Measurements from ENCODE around the gene UBE2E3.

UBE2E3 gene

DNA sequence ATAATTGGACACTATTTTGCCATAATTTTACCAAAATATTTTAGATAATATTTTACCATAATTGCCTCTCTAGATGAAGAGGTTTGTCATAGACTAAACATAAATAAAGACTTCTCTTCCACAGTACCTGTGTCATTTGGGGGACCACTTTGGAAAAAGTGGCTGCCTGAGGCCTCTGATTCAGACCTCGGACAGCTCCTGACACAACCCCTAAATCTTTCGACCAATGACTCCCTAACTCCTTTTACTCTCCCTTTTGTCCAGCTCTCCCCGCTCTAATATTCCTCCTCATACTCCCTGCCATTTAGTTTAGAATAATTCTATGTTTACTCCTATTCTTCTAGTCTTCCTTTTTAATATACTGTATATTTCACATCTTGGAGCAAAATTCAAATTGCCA lies 36.0 kb upstream of the UBE2E3 start:
- H3K27ac ChIP-seq = no peak overlapping the region
- CTCF ChIA-PET = no interaction called here
- TF ChIP-seq, protein P1, sequence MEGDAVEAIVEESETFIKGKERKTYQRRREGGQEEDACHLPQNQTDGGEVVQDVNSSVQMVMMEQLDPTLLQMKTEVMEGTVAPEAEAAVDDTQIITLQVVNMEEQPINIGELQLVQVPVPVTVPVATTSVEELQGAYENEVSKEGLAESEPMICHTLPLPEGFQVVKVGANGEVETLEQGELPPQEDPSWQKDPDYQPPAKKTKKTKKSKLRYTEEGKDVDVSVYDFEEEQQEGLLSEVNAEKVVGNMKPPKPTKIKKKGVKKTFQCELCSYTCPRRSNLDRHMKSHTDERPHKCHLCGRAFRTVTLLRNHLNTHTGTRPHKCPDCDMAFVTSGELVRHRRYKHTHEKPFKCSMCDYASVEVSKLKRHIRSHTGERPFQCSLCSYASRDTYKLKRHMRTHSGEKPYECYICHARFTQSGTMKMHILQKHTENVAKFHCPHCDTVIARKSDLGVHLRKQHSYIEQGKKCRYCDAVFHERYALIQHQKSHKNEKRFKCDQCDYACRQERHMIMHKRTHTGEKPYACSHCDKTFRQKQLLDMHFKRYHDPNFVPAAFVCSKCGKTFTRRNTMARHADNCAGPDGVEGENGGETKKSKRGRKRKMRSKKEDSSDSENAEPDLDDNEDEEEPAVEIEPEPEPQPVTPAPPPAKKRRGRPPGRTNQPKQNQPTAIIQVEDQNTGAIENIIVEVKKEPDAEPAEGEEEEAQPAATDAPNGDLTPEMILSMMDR (conservative IDR thresholded peaks at IDR 0.05; ENCODE audit: low read depth) = no peak
- POLR2A ChIA-PET (ENCODE audit: low non-redundant PET) = no interaction called here
- no peak for DNase-seq (ENCODE audit: low spot score)

DNA sequence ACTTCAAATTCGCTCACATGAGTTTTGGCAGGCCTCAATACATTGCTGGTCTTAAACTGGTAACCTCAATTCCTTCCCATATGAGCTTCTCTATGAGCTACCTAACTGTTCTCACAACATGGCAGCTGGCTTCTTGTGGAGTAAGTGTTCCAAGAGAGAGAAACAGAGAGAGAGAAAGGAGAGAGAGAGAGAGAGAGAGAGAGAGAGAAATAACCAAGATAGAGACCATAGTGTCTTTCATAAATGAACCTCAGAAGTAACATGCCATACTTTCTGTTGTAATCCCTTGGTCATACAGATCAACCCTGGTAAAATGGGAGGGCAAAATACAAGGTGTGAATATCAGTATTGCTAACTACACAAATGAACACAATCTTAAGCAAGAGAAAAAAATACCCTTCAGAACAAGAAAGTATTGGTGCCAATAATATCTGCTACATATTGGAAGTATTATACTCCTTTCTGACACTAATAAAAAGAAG lies 33.2 kb upstream of the UBE2E3 start:
- no peak for DNase-seq (ENCODE audit: low spot score)
- no peak overlapping the region for H3K27ac ChIP-seq
- POLR2A ChIA-PET (ENCODE audit: low non-redundant PET) = no interaction called here
- TF ChIP-seq, protein P1 (conservative IDR thresholded peaks at IDR 0.05; ENCODE audit: low read depth) = no peak
- CTCF ChIA-PET = interaction anchor here (0.8 kb wide), 1 partner anchor 1131 kb away, joined by 4 read pairs; no protein-coding TSS in a partner anchor

DNA sequence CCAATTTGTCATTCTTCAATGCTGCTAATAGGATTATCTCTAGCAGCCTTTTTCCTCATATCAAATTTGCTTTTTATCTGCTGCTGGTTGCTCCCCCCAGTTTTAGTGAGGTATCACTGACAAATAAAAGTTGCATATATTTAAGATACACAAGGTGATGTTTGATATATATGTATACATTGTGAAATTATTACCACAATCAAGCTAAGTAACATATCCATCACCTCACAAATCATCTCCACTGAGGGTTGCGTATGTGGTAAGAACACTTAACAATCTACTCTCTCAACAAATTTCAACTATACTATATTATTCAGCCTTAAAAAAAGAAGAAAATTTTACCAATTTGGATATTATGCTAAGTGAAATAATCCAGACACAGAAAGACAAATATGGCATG lies 30.5 kb upstream of the UBE2E3 start:
- TF ChIP-seq, protein P1 (conservative IDR thresholded peaks at IDR 0.05; ENCODE audit: low read depth) = no peak
- DNase-seq (ENCODE audit: low spot score) = no peak
- ChIA-PET CTCF (no interaction called here), POLR2A (ENCODE audit: low non-redundant PET) (no interaction called here)
- H3K27ac ChIP-seq = no peak overlapping the region

DNA sequence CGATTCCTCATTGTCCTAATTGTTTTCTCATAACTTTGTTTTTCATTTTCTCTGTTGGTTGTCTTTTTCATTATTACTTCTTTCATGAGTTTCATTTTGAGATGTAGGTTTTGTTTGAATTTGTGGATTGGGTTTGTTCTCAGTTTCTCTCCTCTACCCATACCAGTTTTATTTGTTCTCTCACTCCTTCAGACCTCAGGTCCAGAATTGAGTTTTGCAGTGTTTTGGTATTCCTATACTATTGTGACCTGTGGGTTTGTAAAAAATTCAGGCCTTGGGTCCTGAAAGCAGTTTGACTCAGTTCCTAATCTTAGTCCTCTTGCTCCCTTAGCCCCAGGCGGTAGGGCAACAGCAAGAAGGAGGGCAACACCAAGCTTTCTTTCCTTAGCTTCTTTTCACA lies 28.3 kb upstream of the UBE2E3 start:
- DNase-seq (ENCODE audit: low spot score) = no peak
- H3K27ac ChIP-seq = no peak overlapping the region
- TF ChIP-seq, protein P1 (conservative IDR thresholded peaks at IDR 0.05; ENCODE audit: low read depth) = no peak
- POLR2A ChIA-PET (ENCODE audit: low non-redundant PET) = no interaction called here
- CTCF ChIA-PET = interaction anchor here (0.7 kb wide), 1 partner anchor 112 kb away, joined by 3 read pairs; no protein-coding TSS in a partner anchor

DNA sequence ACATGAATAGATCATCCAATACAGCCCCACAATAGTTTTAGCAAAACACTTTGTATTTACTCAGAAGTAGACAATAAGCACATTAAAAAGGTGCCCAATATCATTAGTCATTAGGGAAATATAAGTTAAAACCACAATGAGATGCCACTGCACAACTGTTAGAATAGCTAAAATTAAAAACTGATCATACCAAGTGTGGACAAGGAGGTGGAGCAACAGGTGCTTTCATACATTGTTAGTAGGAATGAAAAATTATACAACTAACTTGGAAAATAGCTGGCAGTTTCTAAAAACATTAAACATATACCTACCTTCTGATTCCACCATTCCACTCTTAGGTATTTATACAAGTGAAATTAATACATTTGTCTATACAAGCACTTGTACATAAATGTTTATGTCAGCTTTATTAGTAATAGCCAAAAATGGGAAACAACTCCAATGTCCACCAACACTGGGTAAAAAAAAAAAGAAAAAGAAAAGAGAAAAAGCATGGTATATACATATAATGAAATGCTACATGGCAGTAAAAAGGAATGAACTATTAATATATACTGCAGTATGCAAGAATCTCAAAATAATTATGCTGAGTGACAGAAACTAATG lies 27.6 kb upstream of the UBE2E3 start:
- DNase-seq (ENCODE audit: low spot score) = no peak
- H3K27ac ChIP-seq = no peak overlapping the region
- TF ChIP-seq, protein P1 (conservative IDR thresholded peaks at IDR 0.05; ENCODE audit: low read depth) = no peak
- CTCF ChIA-PET = interaction anchor here (0.7 kb wide), 1 partner anchor 113 kb away, joined by 3 read pairs; no protein-coding TSS in a partner anchor
- POLR2A ChIA-PET (ENCODE audit: low non-redundant PET) = no interaction called here

DNA sequence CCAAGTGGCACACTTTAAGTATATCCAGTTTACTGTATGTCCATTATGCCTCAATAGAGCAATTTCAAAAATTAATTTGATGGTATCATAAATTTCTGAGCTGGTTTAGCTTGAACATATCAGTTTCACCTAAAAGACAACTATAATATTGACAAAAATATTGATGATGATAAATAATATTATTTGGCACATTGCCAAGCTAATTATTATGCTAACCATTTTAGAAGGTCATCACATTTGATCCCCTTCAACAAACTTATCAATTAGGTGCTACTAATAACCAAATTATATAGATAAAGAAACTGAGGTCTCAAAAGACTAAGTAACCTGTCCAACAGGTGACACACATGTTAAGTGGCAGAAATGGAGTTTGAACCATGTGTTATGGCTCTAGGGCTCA lies 26.9 kb upstream of the UBE2E3 start:
- POLR2A ChIA-PET (ENCODE audit: low non-redundant PET) = no interaction called here

More for the DNA sequence above, 26.9 kb upstream of the UBE2E3 start:
- no peak for DNase-seq (ENCODE audit: low spot score)
- no peak overlapping the region for H3K27ac ChIP-seq
- TF ChIP-seq, protein P1 (conservative IDR thresholded peaks at IDR 0.05; ENCODE audit: low read depth) = no peak
- CTCF ChIA-PET = no interaction called here

Data from RWPE1 (cell line).